Iris pigment epithelial cell (primary cell): ENCODE results near the gene OR6N2.
A peak's percentile ranks its signal among the peaks of the same experiment; 100 is the strongest.

Experiments used
- DNase-seq: peaks from one replicate; pipeline ENCODE4 v3.0.0-alpha.2; 2011; ENCODE audit warnings: low read depth

Gene OR6N2, protein sequence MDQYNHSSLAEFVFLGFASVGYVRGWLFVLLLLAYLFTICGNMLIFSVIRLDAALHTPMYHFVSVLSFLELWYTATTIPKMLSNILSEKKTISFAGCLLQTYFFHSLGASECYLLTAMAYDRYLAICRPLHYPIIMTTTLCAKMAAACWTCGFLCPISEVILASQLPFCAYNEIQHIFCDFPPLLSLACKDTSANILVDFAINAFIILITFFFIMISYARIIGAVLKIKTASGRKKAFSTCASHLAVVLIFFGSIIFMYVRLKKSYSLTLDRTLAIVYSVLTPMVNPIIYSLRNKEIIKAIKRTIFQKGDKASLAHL

DNA sequence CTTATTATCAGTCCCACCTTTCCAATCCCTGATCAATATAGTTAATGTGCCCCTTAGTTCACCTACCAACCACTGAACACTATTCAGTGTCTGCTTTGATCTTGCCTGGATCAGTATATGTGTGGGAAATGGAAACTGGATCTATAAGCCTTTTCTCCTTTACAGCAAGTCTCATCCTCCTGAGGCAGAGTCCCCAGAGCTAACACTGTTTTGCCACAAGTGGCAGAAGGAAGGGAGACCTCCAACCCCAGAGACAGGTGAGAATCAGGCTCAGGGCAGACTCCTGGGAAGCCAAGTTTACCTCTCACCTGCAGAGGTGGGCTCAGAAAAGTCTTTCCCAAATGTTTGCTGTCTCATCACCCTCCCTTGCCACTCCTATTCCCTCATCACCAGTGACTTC, at the start of gene OR6N2:
OR6N2 (minus strand) TSS at position 101 of the 400 bp plus-strand sequence. CDS start 3,569 bp downstream, outside the sequence.
- DNase-seq: no peak

DNA sequence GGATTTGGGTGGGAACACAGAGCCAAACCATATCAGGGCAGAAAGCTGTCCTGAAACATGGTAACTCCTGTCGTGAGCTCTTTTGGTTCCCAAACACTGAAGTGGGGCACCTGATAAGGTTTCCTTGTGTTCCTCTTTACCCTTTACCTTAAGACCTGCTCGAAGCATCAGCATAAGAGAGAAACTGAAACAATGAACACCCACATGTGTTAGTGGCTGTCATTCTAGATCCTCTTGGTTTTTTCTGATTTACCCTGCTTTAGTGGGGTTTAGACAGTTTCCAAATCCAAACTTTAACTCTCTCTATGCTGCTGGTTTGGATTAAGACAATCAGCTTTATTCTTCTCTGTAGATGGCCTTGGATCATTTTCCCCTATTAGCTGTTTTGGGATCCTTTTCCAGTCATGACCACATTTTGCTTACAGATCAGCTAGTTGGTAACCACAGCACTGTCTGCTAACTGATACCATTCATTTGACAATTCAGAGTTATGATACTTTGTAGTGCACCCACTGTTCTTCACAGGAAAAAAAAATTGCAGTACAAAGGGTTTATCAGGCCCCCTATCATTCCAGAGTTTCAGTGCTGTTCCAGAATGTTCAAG, 49.2 kb upstream of the OR6N2 start:
- no peak for DNase-seq

DNA sequence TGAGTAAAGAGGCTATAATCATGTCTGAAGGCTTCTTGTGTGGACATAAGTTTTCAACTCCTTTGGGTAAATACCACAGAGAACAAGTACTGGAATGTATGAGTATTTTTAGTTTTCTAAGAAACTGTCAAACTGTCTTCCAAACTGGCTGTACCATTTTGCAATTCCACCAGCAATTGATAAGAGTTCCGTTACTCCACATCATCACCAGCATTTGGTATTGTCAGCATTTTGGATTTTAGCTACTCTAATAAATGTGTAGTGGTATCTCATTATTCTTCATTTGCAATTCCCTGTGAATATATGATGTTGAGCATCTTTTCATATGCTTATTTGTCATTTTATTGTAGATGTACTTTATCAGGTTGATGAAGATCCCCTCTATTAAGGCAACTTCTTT, 40.7 kb upstream of the OR6N2 start:
- no peak for DNase-seq

DNA sequence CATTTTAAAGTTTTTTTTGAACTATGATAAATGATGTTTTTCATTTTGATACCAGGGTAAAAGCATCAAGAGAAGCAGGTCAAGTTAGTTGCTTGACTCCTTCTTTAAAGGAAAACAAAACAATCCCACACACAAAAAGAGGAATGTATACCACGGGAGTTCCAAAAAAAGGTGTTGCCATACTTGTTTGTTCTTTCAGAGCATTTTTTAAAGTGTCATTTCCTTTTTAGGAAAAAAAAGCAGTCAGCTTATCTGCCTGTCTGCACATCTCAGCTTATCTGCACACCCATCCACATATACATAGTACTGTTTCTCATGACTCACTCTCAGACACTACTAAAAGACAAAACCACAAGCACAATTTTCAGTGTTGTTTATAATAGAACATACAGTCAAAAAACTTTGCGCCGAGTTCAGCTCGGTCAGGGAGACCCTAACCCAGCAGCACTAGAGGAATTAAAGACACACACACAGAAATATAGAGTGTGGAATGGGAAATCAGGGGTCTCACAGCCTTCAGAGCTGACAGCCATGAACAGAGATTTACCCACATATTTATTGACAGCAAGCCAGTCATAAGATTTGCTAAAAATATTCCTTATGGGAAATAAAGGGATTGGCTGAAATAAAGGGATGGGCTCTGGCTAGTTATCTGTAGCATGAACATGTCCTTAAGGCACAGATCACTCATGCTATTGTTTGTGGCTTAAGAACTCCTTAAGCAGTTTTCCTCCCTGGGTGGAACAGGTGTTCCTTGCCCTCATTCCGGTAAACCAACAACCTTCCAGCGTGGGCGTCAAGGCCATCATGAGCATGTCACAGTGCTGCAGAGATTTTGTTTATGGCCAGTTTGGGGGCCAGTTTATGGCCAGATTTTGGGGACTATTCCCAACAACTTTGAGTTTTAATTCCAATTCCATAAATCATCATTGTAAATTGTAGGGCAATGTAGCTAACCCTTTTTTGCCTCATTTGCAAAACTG, 38.7 kb upstream of the OR6N2 start:
- DNase-seq: peak; percentile 62

DNA sequence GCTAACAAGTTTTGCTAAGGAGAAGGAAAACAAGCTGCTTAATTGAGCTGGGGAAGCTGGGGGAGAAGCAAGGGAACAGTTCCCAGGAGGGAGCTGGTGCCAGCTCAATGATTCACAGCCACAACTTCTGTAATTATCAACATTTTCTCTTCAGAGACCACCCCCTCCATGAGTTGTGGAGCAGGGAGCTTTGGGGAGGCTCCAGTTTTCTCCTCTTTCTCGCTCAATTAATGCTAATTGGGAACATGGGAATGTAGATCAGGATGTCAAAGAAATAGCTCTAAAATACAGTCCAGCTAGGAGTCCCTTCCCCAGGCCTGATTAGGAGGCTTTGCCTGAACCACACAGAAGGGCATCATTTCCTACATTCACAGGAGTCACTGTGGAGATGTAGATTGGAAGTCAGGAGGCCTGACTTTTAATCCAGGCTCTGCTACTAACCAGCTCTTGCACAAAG, 38.0 kb upstream of the OR6N2 start:
- DNase-seq: peak; percentile 17

DNA sequence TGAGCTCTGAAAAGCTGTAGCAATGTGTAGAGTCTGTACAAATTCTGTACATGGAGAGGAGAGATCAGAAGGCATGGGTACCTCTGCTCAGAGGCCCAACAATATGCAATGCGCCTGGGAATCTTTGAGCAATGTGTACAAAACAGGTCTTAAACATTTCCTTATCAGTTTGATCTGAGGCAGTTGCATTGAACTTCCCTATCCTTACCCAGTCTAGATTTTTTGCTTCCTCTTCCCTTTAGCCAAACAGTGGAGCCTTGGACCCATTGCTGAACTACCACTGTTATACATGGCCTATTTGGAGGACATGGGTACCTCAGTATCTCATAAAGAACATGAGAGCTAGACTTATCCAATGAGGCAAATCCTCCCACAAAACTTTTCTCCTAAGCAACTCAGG, 37.6 kb upstream of the OR6N2 start:
- DNase-seq: no peak

DNA sequence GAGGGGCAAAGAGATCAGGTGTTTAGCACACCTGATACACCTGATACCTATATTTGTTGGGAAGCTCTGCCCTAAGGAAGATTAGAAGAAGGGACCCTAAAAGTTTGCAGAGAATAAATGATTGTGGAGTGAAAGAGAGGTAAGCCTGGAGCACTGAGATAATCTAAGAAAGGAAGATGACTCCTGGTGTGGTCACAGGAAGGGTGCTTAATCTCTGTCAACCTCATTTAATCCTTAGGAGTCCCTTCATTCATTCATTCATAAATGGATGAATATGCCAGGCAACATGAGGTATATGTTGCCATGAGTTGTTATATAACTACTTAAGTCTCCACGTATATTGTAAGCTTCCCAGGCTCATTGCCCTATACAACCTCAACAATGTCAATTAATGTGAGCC, 34.0 kb upstream of the OR6N2 start:
- no peak for DNase-seq

DNA sequence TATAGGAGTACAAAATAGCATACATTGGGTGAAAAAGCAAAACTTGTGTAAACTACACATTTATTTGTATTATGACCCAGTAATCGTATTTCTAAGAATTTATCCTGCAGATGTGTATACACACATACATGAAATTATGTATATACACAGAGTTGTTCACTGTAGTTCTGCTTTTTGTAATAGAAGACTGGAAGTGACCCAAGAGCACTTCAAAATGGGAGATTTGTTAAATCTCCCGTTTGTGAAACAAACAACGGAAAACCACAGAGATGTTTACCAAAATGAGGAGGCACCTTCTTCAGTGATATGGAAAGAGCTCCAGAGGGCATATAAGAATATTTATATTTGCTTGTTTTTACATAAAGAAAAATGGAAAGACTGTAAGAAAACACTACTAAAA, 32.2 kb upstream of the OR6N2 start:
- DNase-seq: no peak

DNA sequence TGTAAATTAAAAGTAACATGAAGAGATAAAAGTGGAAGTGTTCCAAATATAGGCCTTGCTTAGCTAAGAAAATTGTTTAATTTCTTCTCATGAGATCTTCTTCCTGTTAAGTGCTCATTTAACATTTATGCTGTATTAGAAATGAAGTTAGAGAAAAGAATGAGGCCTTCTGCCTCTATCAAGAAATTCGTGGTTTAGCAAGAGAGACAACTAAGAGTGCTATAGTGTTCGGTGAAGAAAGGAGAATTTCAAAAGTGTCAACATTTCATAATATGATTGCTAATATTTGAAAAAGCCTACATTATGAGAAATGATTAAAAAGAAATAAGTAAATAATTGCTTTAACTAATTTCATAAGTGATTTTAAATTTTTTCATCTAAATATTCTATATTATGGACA, 31.3 kb upstream of the OR6N2 start:
- no peak for DNase-seq

DNA sequence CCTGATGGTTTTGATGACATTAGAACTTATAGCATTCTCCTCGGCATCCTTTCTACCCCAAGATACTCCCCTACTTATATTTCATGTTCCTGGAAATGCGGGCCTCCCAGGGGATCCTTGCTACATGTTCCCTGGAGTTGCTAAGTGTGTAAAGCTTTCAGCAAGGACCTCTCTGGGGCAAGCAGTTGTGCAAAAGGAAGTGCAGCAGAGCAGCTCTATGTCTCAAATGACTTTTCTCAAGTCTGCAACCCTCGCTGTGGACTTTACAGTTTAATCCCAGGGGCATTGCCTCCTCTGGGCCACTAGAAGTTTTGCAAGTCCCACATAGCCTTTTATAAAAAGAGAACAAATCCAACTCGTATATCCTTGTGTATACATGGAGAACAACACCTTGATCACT, 29.3 kb upstream of the OR6N2 start:
- DNase-seq: no peak

DNA sequence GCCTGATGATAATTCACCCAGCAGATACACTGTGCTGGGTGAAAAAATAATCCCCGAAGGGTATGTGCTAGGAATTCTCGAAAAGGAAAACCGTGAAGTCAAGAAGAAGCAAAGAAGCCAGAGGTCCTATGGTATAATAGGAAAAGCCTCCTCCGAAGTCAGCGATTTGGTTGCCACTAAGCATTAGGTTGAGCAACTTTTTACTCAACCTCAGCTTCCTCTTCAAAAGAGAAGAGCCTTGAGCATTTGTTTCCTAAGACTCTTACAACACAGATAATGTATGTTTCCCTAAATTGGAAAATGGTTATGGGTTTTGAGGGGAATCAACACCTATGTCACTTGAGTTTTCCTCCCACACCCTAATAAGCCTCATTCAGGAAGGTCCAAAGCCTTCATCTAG, 28.9 kb upstream of the OR6N2 start:
- no peak for DNase-seq

DNA sequence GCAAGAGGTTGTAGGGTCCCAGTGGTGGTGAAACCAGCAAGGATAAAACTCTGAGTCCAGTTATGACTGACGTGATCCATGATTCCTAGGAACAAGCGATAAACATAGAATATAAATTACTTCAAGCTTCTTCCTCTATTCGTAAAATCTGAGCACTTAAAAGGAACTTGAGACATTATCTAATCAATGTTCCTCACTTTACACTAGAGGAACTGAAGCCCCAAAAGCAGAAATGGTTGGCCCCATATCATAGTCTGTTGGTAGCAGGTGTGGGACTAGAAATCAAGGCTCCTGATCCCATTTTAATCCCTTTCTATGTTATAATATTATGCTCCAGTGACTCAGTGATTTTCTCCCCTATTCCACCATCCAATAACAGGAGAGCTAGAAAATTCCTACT, 28.3 kb upstream of the OR6N2 start:
- no peak for DNase-seq

DNA sequence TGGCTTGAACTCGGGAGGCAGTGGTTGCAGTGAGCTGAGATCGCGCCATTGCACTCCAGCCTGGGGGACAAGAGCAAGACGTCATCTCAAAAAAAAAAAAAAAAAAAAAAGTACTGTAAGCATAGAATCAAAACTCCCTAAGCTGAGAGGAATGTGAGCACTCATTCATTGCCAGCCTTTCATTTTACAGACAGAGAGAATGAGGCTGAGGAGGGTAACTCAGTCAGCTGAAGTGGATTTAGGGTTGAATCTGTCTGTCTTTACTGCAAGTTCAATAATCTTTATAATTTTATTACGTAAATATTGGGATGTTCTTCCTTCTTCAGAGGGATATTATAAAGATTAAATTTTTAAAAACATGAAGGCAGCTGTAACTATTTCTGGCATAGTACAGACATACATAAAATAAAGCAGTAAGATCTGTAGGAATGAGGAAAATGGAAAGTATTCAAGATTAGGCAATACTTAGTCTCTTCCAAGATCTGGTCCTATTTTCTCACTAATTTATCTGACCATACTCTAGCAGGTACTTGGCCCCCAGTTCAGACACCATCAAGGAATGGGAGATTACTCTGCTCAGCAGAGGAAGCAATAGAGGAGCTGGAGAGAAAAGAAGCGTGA, 26.0 kb upstream of the OR6N2 start:
- peak; percentile 33 for DNase-seq

DNA sequence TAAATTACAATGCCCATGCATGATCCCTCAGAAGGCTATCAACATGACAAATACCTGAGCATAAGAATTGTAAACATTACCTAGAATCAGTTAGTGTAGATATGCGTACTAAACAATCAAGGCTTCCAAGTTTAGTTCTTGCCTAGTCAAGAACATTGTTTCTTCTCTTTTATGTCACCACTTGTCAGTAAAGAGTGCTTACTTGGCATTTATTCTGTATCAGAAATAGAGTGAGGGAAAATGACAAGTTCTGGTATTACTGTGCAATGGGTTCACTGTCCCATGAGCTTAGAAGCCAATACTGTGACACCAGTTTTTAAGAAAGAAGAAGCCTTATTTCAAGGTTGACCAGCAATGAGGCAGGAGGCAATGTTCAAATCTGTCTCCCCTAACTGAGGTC, 22.7 kb upstream of the OR6N2 start:
- DNase-seq: no peak

DNA sequence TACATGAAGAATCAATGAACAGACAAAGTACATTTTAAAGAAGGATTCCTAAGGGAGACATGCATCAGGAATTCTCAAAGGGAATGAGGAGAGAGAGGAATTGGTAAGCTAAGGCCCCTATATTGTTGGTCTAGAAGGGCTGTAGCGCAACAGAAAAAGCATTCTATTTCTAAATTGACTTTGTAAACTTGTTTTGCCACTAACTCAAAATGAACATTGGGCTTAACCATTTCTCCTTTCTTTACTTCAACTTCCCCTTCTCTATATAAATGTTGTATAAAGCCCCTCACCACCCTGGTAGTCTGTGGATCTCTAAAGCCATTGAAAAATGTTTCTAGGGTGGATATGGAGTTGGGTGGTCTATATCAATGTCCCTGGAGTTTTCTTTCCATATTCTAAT, 20.4 kb upstream of the OR6N2 start:
- no peak for DNase-seq

DNA sequence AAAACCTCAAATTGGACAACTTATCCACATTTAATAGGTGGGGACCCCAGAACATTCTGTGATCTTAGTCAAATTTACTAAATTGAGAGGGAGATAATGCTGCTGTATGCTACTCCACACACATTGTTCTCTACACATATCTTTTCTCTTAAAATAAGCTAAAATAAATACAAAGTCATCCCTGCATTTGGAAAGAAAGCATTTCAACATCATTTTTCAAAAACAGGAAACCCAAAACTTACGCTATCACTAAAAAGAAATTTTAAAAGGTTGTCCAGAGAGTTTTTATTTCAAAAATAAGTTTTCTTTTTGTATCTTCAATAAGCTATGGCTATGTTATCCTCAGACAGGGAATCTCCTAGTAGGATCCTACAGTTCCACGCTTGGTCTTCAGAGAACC, 19.5 kb upstream of the OR6N2 start:
- no peak for DNase-seq

DNA sequence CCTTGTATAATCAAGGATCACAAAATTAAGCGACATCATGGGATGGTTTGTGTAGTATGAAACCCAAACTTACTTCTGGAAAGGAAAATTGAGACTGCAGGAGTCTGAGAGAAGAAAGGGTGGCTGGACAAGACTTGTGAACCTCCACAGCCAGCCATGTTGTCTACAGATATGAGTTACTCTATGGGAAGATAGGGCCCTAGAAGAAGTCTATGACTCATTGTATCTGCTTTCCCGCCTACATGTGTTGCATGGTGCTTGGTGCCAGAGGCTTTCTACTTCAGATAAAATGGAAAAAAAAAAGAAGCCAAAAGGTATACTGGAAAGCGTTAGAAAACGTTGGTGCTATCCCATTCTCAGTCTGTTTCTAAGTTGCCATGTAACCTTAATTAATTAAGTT, 18.7 kb upstream of the OR6N2 start:
- no peak for DNase-seq

DNA sequence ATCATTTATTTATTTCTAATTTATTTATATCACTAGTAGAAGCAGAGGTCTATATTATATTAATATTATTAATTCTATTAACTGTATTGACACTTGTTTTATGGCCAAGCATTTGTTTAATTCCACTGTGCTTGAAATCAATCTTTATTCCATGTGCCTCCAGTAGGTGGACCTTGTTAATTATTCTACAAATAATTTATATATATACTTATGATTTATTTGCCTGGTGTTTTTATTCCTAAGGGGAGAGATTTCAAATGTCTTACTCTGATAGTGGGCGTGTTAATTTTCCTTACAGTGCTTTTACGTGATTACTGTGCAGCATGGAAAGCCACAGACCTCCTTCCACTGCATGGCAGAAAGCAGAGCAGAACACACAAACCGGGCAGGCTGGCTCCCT, 17.5 kb upstream of the OR6N2 start:
- DNase-seq: no peak

DNA sequence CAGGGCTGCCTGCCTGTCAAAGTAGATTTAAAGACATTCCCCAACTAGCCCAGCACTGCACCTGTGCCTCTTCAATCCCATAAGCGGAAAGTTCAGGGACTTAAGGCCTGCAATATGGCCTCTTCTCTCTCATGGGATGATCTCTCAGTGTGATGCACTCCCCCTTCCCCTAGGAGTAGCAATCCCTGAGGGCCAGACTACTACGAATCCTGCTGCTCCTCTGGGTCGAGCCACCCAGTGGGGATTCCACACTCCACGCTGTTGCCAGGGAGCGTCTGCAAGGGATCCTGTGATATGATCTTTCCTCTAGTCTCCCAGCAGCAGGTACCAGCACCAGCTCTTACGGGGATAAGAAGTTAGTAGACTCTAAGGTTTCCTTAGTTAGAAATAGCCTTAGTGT, 13.2 kb upstream of the OR6N2 start:
- no peak for DNase-seq

DNA sequence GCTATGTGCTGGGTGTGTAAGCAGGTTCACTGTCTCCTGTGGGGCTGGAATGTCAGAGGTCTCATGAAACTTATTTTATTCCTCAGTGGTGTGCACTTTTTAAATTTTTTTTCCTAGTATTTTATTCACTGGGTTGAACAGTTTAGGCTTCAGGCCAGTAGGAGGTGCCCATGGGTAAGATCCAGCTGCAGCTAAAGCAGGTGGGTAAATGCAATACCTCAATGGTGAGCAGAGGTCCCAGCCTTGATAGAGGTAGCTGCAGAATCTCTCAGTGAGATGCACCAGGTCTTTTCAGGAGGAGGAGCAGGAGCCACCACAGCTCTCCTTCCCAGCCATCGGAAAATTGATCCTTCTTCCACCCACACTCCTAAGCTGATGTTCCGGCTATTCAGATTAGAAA, 12.6 kb upstream of the OR6N2 start:
- DNase-seq: no peak

DNA sequence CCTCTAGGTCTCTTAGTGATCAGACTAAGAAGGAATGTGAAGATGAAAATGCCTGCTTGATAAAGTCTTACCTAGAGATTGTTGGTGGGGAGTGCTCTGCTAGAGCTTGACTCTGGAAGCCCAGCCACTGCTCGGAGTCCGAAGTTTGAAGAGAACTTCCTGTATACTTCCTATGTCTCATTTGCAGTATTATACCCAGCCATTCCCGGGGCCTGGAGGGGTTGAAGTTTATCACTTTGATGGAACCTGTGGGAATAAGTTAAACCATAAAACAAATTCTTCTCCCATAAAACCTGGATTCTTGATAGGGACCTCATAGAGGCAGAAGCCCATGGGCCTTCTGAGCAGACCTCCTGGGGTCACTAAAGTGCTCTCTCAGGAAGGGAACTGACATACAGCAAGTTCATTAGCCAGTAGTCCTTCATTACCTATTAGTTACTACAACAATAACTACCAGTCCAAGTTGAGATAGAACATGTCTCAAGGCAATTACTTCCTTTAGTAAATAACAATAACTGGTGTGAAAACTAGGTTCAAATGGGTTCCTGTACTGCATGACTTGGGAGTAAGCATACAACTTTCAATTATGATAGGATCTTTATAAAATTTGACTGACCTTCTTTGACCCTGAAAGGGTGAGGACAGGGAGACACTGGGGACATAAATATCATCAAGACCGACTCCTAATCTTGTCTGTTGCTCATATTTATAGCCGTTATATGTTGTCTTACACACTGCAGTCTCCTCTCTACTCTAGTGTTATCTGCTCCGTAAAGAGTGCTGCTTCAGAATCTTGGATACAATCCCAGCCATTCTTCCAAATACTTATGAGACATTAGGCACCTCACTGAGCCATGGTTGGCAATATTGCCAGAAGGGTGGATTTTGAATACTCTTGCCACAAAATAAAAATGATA, 8.8 kb downstream of the OR6N2 start, which contains the start of gene OR6N1:
OR6N1 (minus strand) TSS at position 246 of the 917 bp plus-strand sequence. CDS start 5,513 bp downstream, outside the sequence.
- no peak for DNase-seq
